ENCODE data around the gene NUP93.

GRCh38 chr16:56844056-56844455 lies 114.1 kb downstream of the NUP93 start:
- TF ChIP-seq CTCF (IDR thresholded peaks at IDR 0.05; ENCODE audit: borderline replicate concordance, extremely low read depth, low read length, poor library complexity, severe bottlenecking) (no peak), EZH2 (IDR thresholded peaks at IDR 0.05; ENCODE audit: borderline replicate concordance, low read depth, low read length, severe bottlenecking) (no peak)

All from DND-41 (cell line).